CD14-positive monocyte (primary cell): ENCODE data around the gene CDK17. TPM values are rescaled to one million over a fixed set of nuclear protein-coding genes. Genes with fewer than 3 reads are reported as not detected.

Experiments used
- DNase-seq, 3 donors: peaks; one replicate each; pipeline ENCODE4 v3.0.0-alpha.2; 2011 to 2022
- H2AFZ ChIP-seq: 2 replicates; pipeline ENCODE4 v1.6.0; 2012; ENCODE audit warnings: mild to moderate bottlenecking, low read depth, low read length, inconsistent platforms; ENCODE audit not compliant: insufficient read depth, poor library complexity, severe bottlenecking
- H3K27ac ChIP-seq, 2 donors: 1 replicate in 1 of 2; 2 replicates in 1 of 2; pipeline ENCODE4 v1.5.1; 2012 to 2013; ENCODE audit warnings: low read length in 2 of 2, control low read depth in 1 of 2, inconsistent platforms in 1 of 2, low read depth in 1 of 2, mild to moderate bottlenecking in 1 of 2
- H3K27me3 ChIP-seq, 2 donors: one replicate each; pipeline versions ENCODE4 v1.6.0 to v1.6.1; 2011 to 2013; ENCODE audit warnings: low read length in 2 of 2; ENCODE audit not compliant: control insufficient read depth in 2 of 2, insufficient read depth in 2 of 2
- H3K36me3 ChIP-seq, 2 donors: replicated peaks in 1 of 2; 1 replicate in 1 of 2; 2 replicates in 1 of 2; pipeline versions ENCODE4 v1.5.1 to v1.6.1; 2012 to 2013; ENCODE audit warnings: low read length in 2 of 2, control low read depth in 1 of 2, inconsistent platforms in 1 of 2, mild to moderate bottlenecking in 1 of 2; ENCODE audit not compliant: insufficient read depth in 2 of 2, control insufficient read depth in 1 of 2
- H3K4me1 ChIP-seq, 2 donors: 1 replicate in 1 of 2; 2 replicates in 1 of 2; pipeline versions ENCODE4 v1.5.1 to v1.6.1; 2012 to 2013; ENCODE audit warnings: low read length in 2 of 2, control low read depth in 1 of 2, inconsistent platforms in 1 of 2, mild to moderate bottlenecking in 1 of 2, moderate library complexity in 1 of 2; ENCODE audit not compliant: insufficient read depth in 2 of 2, control insufficient read depth in 1 of 2
- H3K4me2 ChIP-seq: replicated peaks from 2 replicates; pipeline ENCODE3; 2012; ENCODE audit warnings: low read length, moderate library complexity, mild to moderate bottlenecking; ENCODE audit not compliant: poor library complexity, severe bottlenecking; ENCODE audit errors: extremely low read depth
- H3K4me3 ChIP-seq, 3 experiments: fragments of 200-600 bp in 1 of 3; sonication (generic) in 1 of 3; replicated peaks in 1 of 3; 1 replicate in 2 of 3; 2 replicates in 1 of 3; pipeline ENCODE4 v1.5.1; 2011 to 2013; ENCODE audit warnings: low read length in 3 of 3, mild to moderate bottlenecking in 3 of 3, control low read depth in 2 of 3, low read depth in 2 of 3, inconsistent platforms in 1 of 3, moderate library complexity in 1 of 3
- H3K79me2 ChIP-seq: 2 replicates; pipeline ENCODE4 v1.6.0; 2012; ENCODE audit warnings: mild to moderate bottlenecking, control low read depth, inconsistent platforms, low read length, moderate library complexity; ENCODE audit not compliant: insufficient read depth
- H3K9ac ChIP-seq: 2 replicates; pipeline ENCODE4 v1.6.0; 2017; ENCODE audit warnings: low read length, mild to moderate bottlenecking; ENCODE audit not compliant: insufficient read depth, poor library complexity, severe bottlenecking
- H3K9me3 ChIP-seq, 2 donors: replicated peaks in 1 of 2; 1 replicate in 1 of 2; 2 replicates in 1 of 2; pipeline versions ENCODE4 v1.5.1 to v1.6.1; 2012 to 2013; ENCODE audit warnings: low read length in 2 of 2, control low read depth in 1 of 2; ENCODE audit not compliant: control insufficient read depth in 1 of 2, insufficient read depth in 1 of 2
- H4K20me1 ChIP-seq: 2 replicates; pipeline ENCODE4 v1.6.0; 2012; ENCODE audit warnings: mild to moderate bottlenecking, low read length, control low read depth, moderate library complexity; ENCODE audit not compliant: insufficient read depth
- H3K27ac Mint-ChIP-seq, 7 donors: one replicate each; pipeline ENCODE4 v1.8.0; 2020; ENCODE audit warnings: mild to moderate bottlenecking in 7 of 7, mixed read lengths in 7 of 7, moderate library complexity in 6 of 7, inconsistent platforms in 2 of 7
- H3K27me3 Mint-ChIP-seq, 3 donors: one replicate each; pipeline ENCODE4 v1.8.0; 2021 to 2022; ENCODE audit warnings: low read depth in 3 of 3, mild to moderate bottlenecking in 3 of 3, mixed read lengths in 3 of 3, moderate library complexity in 3 of 3, inconsistent platforms in 1 of 3
- H3K36me3 Mint-ChIP-seq, 2 donors: one replicate each; pipeline ENCODE4 v1.8.0; 2020; ENCODE audit warnings: mixed read lengths in 2 of 2, inconsistent platforms in 1 of 2, mild to moderate bottlenecking in 1 of 2
- H3K4me1 Mint-ChIP-seq: one replicate; pipeline ENCODE4 v1.8.0; 2020; ENCODE audit warnings: mild to moderate bottlenecking, mixed read lengths
- H3K4me3 Mint-ChIP-seq, 2 donors: one replicate each; pipeline ENCODE4 v1.8.0; 2020; ENCODE audit warnings: mild to moderate bottlenecking in 2 of 2, mixed read lengths in 2 of 2, moderate library complexity in 1 of 2
- H3K9me3 Mint-ChIP-seq, 7 donors: one replicate each; pipeline ENCODE4 v1.8.0; 2020 to 2022; ENCODE audit warnings: mixed read lengths in 7 of 7, mild to moderate bottlenecking in 6 of 7, moderate library complexity in 6 of 7, inconsistent platforms in 2 of 7
- CTCF ChIP-seq: fragments of 200-600 bp; IDR thresholded peaks from one replicate; pipeline ENCODE4 v1.8.0; 2022; ENCODE audit warnings: antibody characterized with exemption, mild to moderate bottlenecking
- WGBS: methylation state at CpG from one replicate; pipeline ENCODE4 v1.1.5; 2013; ENCODE audit warnings: missing lambda C conversion rate; ENCODE audit not compliant: insufficient coverage; 5-methylcytosine and 5-hydroxymethylcytosine counted together
- intact Hi-C, 2 donors: fragments of 100-400 bp; cut with micrococcal nuclease; formaldehyde crosslinking; loops; one replicate each; pipeline versions ENCODE4 v1.15.0 to v1.15.1; 2023
- polyA plus RNA-seq, 3 donors: library from polyadenylated mRNA; depleted of rRNA in 1 of 3; unstranded in 2 of 3; stranded (reverse) in 1 of 3; fragments of 300-500 nt in 2 of 3; fragments of >200 nt in 1 of 3; fragmentation: Illumina TruSeq in 2 of 3; gene quantifications; 1 replicate in 2 of 3; 2 replicates in 1 of 3; pipeline ENCODE4 v1.2.3, GENCODE V29; 2012 to 2021

Gene CDK17
- polyA plus RNA-seq, 3 donors, result 3.6 to 6.9 (median 6.4) TPM

- H3K27me3 ChIP-seq, result no peaks in the 10 kb centered on the region
- H3K36me3 ChIP-seq, result peaks cover 17 to 37% of the 10 kb centered on the region in 2 donors
- no peaks in the 10 kb centered on the region for H3K27me3 Mint-ChIP-seq
- H3K27ac ChIP-seq, result no peak overlapping the region
- H3K27ac Mint-ChIP-seq, result no peak overlapping the region
- H3K9me3 ChIP-seq, result no peaks in the 10 kb centered on the region
- no peak for DNase-seq
- no peak overlapping the region for H3K4me3 ChIP-seq
- TF ChIP-seq CTCF, result no peak
- no peak overlapping the region for H3K4me3 Mint-ChIP-seq
- H3K79me2 ChIP-seq, result no peaks in the 10 kb centered on the region
- WGBS, result no CpG with 5 or more reads among the region's 3 CpGs
- peaks cover 29% of the 10 kb centered on the region for H4K20me1 ChIP-seq
- H3K4me1 ChIP-seq, result no peaks in the 10 kb centered on the region
- H3K4me2 ChIP-seq, result no peak overlapping the region
- peaks cover 5% of the 10 kb centered on the region for H3K4me1 Mint-ChIP-seq
- H3K9ac ChIP-seq, result no peak overlapping the region
- H3K9me3 Mint-ChIP-seq, result peaks cover 0 to 2% (median 0%) of the 10 kb centered on the region in 7 donors
- intact Hi-C loops, result no loop called here
- H3K36me3 Mint-ChIP-seq, result peaks cover 21 to 42% of the 10 kb centered on the region in 2 donors
- no peak overlapping the region for H2AFZ ChIP-seq
Measured at GRCh38 chr12:96323906-96324305, 76.3 kb downstream of the CDK17 start.

DNA sequence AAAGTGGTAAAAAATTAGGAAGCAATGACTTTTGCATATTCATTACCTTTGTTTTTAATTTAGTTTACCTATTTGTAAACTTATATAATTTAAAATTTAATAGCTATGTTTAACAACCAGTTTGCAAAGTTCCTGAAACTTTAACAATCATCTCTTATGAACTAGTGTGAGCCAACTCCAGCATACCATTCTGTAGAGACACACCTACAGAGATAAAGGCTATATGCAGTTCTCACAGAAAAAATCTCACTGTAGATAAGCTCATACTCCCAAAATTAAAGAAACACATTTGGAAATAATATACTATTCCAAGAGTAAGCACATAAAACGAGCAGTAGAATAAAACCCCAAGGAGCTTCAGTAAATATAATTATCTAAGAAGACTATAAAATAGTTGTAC lies 77.5 kb downstream of the CDK17 start:
- no peaks in the 10 kb centered on the region for H3K4me1 Mint-ChIP-seq
- no peak overlapping the region for H3K27ac Mint-ChIP-seq

More for the DNA sequence above, 77.5 kb downstream of the CDK17 start:
- H3K36me3 Mint-ChIP-seq, result peaks cover 23 to 37% of the 10 kb centered on the region in 2 donors
- WGBS, result no CpG with 5 or more reads among the region's 1 CpG
- Histone ChIP-seq H3K4me3 (no peak overlapping the region), H3K79me2 (no peaks in the 10 kb centered on the region), H3K36me3 (peaks cover 17 to 37% of the 10 kb centered on the region in 2 donors), H3K27ac (no peak overlapping the region), H3K4me2 (no peak overlapping the region), H3K9ac (no peak overlapping the region), H2AFZ (no peak overlapping the region), H3K27me3 (no peaks in the 10 kb centered on the region), H4K20me1 (peaks cover 21% of the 10 kb centered on the region), H3K4me1 (no peaks in the 10 kb centered on the region), H3K9me3 (no peaks in the 10 kb centered on the region)
- DNase-seq, result no peak
- intact Hi-C loops, result no loop called here
- no peaks in the 10 kb centered on the region for H3K27me3 Mint-ChIP-seq
- TF ChIP-seq CTCF, result no peak
- no peak overlapping the region for H3K4me3 Mint-ChIP-seq
- peaks cover 0 to 4% (median 2%) of the 10 kb centered on the region in 7 donors for H3K9me3 Mint-ChIP-seq
